SU-DHL-6 (cell line): Measurements from ENCODE around the gene ADPRM.
"Not testable (repeated sequence)": the region's sequence is repeated elsewhere in the genome, so short reads cannot be mapped to it uniquely, and the experiment has no call there.

Experiments
- EZH2phosphoT487 ChIP-seq: fragments of 200-600 bp; sonication (generic), shearing (Covaris generic); conservative IDR thresholded peaks from 2 replicates; pipeline ENCODE4 v1.6.1; 2018; ENCODE audit warnings: mild to moderate bottlenecking, antibody characterized with exemption, low read length, moderate library complexity, mixed read lengths
- TF ChIP-seq, protein P1 (sequence below): fragments of 200-600 bp; sonication (generic); IDR thresholded peaks from one replicate; pipeline ENCODE4 v1.5.1; 2017; ENCODE audit warnings: antibody characterized with exemption, mild to moderate bottlenecking, low read length, moderate library complexity; ENCODE audit not compliant: insufficient read depth, poor library complexity, severe bottlenecking

DNA sequence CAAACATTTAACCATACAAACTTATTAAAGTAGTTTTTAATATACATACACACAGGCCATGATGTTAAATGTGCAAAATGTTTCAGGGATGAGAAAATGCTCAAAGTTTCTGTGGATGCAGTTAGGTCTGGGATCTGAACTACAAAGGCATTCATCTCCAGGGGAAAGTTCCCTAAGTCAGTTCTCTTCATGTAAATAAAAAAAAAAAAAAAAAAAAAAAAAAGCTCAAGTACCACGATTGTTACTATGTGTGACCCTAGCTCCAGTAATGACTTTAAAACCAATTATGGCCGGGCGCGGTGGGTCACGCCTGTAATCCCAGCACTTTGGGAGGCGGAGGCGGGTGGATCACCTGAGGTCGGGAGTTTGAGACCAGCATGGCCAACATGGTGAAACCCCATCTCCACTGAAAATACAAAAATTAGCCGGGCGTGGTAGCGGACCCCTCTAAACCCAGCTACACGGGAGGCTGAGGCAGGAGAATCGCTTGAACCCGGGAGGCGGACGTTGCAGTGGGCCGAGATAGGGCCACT lies 1.5 kb upstream of the ADPRM start:
- TF ChIP-seq, protein P1, sequence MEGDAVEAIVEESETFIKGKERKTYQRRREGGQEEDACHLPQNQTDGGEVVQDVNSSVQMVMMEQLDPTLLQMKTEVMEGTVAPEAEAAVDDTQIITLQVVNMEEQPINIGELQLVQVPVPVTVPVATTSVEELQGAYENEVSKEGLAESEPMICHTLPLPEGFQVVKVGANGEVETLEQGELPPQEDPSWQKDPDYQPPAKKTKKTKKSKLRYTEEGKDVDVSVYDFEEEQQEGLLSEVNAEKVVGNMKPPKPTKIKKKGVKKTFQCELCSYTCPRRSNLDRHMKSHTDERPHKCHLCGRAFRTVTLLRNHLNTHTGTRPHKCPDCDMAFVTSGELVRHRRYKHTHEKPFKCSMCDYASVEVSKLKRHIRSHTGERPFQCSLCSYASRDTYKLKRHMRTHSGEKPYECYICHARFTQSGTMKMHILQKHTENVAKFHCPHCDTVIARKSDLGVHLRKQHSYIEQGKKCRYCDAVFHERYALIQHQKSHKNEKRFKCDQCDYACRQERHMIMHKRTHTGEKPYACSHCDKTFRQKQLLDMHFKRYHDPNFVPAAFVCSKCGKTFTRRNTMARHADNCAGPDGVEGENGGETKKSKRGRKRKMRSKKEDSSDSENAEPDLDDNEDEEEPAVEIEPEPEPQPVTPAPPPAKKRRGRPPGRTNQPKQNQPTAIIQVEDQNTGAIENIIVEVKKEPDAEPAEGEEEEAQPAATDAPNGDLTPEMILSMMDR = not testable (repeated sequence)
- TF ChIP-seq EZH2phosphoT487 = not testable (repeated sequence)
